Cardiac muscle cell (in vitro differentiated cells and primary cell): ENCODE data around the gene CDC42SE2. TPM values are rescaled to one million over a fixed set of nuclear protein-coding genes. Genes with fewer than 3 reads are reported as not detected.

Source experiments
- DNase-seq, 2 donors: peaks; one replicate each; pipeline versions ENCODE4 v3.0.0 to v3.0.0-alpha.2; 2010 to 2017; ENCODE audit warnings: low read depth in 1 of 2, low spot score in 1 of 2
- H3K27ac ChIP-seq: fragments of 200-600 bp; sonication (generic); 2 replicates; pipeline ENCODE4 v1.5.1; 2016
- H3K27me3 ChIP-seq: fragments of 200-600 bp; sonication (generic); 2 replicates; pipeline ENCODE4 v1.6.0; 2016; ENCODE audit warnings: control low read depth
- H3K36me3 ChIP-seq: fragments of 200-600 bp; sonication (generic); 2 replicates; pipeline ENCODE4 v1.5.1; 2016; ENCODE audit warnings: control low read depth
- H3K4me1 ChIP-seq: fragments of 200-600 bp; sonication (generic); 2 replicates; pipeline ENCODE4 v1.8.1; 2017; ENCODE audit warnings: low read depth, mild to moderate bottlenecking, mixed run types
- H3K4me3 ChIP-seq: fragments of 200-600 bp; sonication (generic); 2 replicates; pipeline ENCODE4 v1.5.1; 2016; ENCODE audit warnings: mild to moderate bottlenecking
- H3K9me3 ChIP-seq: fragments of 200-600 bp; sonication (generic); 2 replicates; pipeline ENCODE4 v1.5.1; 2017; ENCODE audit warnings: low read depth, mild to moderate bottlenecking, control low read depth
- CTCF ChIP-seq: IDR thresholded peaks from 2 replicates; pipeline ENCODE4 v1.5.1; 2012; ENCODE audit warnings: low read depth, mild to moderate bottlenecking, low read length
- polyA plus RNA-seq: library from polyadenylated mRNA; unstranded; fragments of >200 nt; fragmentation: Nextera tagmentation; extraction: Ambion mirVana; gene quantifications from 2 replicates; pipeline ENCODE4 v1.2.1, GENCODE V29; 2016
- total RNA-seq: library from RNA; depleted of rRNA; stranded (reverse); fragments of >200 nt; gene quantifications from 2 replicates; pipeline ENCODE4 v1.2.3, GENCODE V29; 2016

The CDC42SE2 gene
- total and polyA plus RNA-seq, 2 experiments from 2014 or later, result 15.2 to 24.1 TPM

GRCh38 chr5:131285703-131286399 lies 22.0 kb downstream of the CDC42SE2 start:
- no peaks in the 10 kb centered on the region for H3K9me3 ChIP-seq
- no peak for TF ChIP-seq CTCF
- no peak overlapping the region for H3K4me3 ChIP-seq
- H3K36me3 ChIP-seq, result no peaks in the 10 kb centered on the region
- no peaks in the 10 kb centered on the region for H3K27me3 ChIP-seq
- H3K27ac ChIP-seq, result no peak overlapping the region
- no peak for DNase-seq
- peaks cover 17% of the 10 kb centered on the region for H3K4me1 ChIP-seq

- H3K4me3 ChIP-seq, result no peak overlapping the region
- no peaks in the 10 kb centered on the region for H3K9me3 ChIP-seq
Measured at GRCh38 chr5:131286400-131286715, 22.5 kb downstream of the CDC42SE2 start.

GRCh38 chr5:131288328-131288727 lies 24.5 kb downstream of the CDC42SE2 start:
- no peak for DNase-seq
- TF ChIP-seq CTCF, result no peak
- H3K27me3 ChIP-seq, result no peaks in the 10 kb centered on the region
- no peaks in the 10 kb centered on the region for H3K36me3 ChIP-seq
- H3K9me3 ChIP-seq, result no peaks in the 10 kb centered on the region
- H3K4me3 ChIP-seq, result no peak overlapping the region
- peaks cover 6% of the 10 kb centered on the region for H3K4me1 ChIP-seq
- H3K27ac ChIP-seq, result no peak overlapping the region

More at GRCh38 chr5:131286400-131286715, 22.5 kb downstream of the CDC42SE2 start:
- no peak for TF ChIP-seq CTCF
- Histone ChIP-seq H3K36me3 (no peaks in the 10 kb centered on the region), H3K27me3 (no peaks in the 10 kb centered on the region), H3K4me1 (peaks cover 12% of the 10 kb centered on the region), H3K27ac (no peak overlapping the region)
- no peak for DNase-seq

GRCh38 chr5:131289738-131290137 lies 25.9 kb downstream of the CDC42SE2 start:
- no peak for DNase-seq
- no peaks in the 10 kb centered on the region for H3K36me3 ChIP-seq
- no peak overlapping the region for H3K27ac ChIP-seq
- H3K27me3 ChIP-seq, result no peaks in the 10 kb centered on the region
- no peak overlapping the region for H3K4me3 ChIP-seq
- TF ChIP-seq CTCF, result no peak
- peaks cover 6% of the 10 kb centered on the region for H3K4me1 ChIP-seq
- no peaks in the 10 kb centered on the region for H3K9me3 ChIP-seq

- Histone ChIP-seq H3K4me1 (no peaks in the 10 kb centered on the region), H3K9me3 (no peaks in the 10 kb centered on the region), H3K27me3 (no peaks in the 10 kb centered on the region), H3K4me3 (no peak overlapping the region), H3K27ac (no peak overlapping the region), H3K36me3 (no peaks in the 10 kb centered on the region)
- no peak for DNase-seq
- TF ChIP-seq CTCF, result no peak
Measured at GRCh38 chr5:131296213-131296672, 32.4 kb downstream of the CDC42SE2 start.
